Measurements from ENCODE around the gene POP4. TPM values are rescaled to one million over a fixed set of nuclear protein-coding genes. Genes with fewer than 3 reads are reported as not detected.

Gene POP4
- total and polyA plus RNA-seq, 9 of the 15 experiments (the other 6 are each of a cell fraction or from before 2014, with no cell fraction given): 42.1 to 128 (median 99.0) TPM

DNA sequence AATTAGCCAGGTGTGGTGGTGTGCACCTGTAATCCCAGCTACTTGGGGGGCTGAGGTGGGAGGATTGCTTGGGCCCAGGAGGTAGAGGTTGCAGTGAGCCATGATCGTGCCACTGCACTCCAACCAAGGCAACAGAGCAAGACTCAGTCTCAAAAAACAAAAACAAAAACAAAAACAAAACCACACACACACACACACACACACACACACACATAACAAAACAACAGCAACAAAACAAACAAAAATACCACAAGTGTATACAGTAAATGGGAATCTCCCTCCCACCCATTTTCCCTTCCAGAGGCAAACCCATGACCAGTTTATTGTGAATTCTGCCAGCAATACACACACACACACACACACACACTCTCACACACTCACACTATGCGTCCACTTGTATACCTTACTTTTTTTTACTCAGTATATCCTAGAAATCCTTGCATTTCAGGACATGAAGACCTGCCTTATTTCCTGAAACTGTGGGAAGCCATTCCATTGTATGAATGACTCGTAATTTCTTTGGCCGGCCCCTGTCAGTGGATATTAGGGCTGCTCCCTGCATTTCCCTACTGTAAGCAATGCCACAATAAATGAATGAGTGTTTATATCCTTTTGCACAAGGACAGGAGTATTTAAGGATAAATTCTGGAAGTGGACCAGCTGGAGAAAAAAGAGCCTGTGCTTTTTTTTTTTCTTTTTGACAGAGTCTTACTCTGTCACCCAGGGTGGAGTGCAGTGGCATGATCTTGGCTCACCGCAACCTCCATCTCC is 52.3 kb downstream of the POP4 start:
- POLR2A ChIA-PET: no interaction called here
- Histone ChIP-seq H3K9me3 (replicated peaks; ENCODE audit: control insufficient read depth, insufficient read depth, low read depth, low read length) (no peaks in the 10 kb centered on the region), H3K27me3 (ENCODE audit: control insufficient read depth in 2 of 2, insufficient read depth in 2 of 2, low read length in 2 of 2) (no peaks in the 10 kb centered on the region), H3K79me2 (ENCODE audit: control insufficient read depth, insufficient read depth, low read length) (no peaks in the 10 kb centered on the region), H2AFZ (ENCODE audit: low read depth, low read length) (no peak overlapping the region), H3K9ac (ENCODE audit: insufficient read depth in 1 of 2, low read depth in 2 of 2, low read length in 2 of 2) (no peak overlapping the region), H3K4me3 (no peak overlapping the region), H3K27ac (ENCODE audit: extremely low read depth, low read depth, low read length) (no peak overlapping the region), H3K4me1 (replicated peaks in 1 of 2; ENCODE audit: control insufficient read depth in 2 of 2, insufficient read depth in 2 of 2, low read length in 2 of 2) (peaks cover 16 to 29% of the 10 kb centered on the region in 2 experiments), H3K9me1 (ENCODE audit: control insufficient read depth, insufficient read depth, low read length) (no peaks in the 10 kb centered on the region), H3K4me2 (ENCODE audit: insufficient read depth, low read length) (no peak overlapping the region), H4K20me1 (replicated peaks; ENCODE audit: control insufficient read depth, insufficient read depth, low read length) (no peaks in the 10 kb centered on the region), H3K36me3 (ENCODE audit: control insufficient read depth, insufficient read depth, low read length) (no peaks in the 10 kb centered on the region)
- intact Hi-C loops (cut with micrococcal nuclease): no loop called here
- FAIRE-seq: no peak
- no peak for DNase-seq (ENCODE audit: extremely low read depth in 1 of 4, low spot score in 3 of 4)
- ATAC-seq: no peak
- no TSS peak for BruUV-seq (replicated peaks)
- in situ Hi-C loops (cut with MboI): no loop called here
- CTCF ChIA-PET (ENCODE audit: low intra/inter-chr PET ratio): no interaction called here
- 61% methylated on average over 5 of the region's 5 CpGs for WGBS (ENCODE audit: insufficient coverage, low coverage, missing lambda C conversion rate)
- TF ChIP-seq ZNF561 (CRISPR knock-in tag; conservative IDR thresholded peaks at IDR 0.05) (no peak), ZNF354B (CRISPR knock-in tag; IDR thresholded peaks at IDR 0.05) (no peak), CHD1 (IDR thresholded peaks at IDR 0.05; ENCODE audit: low read length) (no peak), HDAC8 (tag; IDR thresholded peaks at IDR 0.05) (no peak), ZC3H11A (IDR thresholded peaks at IDR 0.05; ENCODE audit: low read depth, low read length) (no peak)
- TF ChIP-seq, protein P1, sequence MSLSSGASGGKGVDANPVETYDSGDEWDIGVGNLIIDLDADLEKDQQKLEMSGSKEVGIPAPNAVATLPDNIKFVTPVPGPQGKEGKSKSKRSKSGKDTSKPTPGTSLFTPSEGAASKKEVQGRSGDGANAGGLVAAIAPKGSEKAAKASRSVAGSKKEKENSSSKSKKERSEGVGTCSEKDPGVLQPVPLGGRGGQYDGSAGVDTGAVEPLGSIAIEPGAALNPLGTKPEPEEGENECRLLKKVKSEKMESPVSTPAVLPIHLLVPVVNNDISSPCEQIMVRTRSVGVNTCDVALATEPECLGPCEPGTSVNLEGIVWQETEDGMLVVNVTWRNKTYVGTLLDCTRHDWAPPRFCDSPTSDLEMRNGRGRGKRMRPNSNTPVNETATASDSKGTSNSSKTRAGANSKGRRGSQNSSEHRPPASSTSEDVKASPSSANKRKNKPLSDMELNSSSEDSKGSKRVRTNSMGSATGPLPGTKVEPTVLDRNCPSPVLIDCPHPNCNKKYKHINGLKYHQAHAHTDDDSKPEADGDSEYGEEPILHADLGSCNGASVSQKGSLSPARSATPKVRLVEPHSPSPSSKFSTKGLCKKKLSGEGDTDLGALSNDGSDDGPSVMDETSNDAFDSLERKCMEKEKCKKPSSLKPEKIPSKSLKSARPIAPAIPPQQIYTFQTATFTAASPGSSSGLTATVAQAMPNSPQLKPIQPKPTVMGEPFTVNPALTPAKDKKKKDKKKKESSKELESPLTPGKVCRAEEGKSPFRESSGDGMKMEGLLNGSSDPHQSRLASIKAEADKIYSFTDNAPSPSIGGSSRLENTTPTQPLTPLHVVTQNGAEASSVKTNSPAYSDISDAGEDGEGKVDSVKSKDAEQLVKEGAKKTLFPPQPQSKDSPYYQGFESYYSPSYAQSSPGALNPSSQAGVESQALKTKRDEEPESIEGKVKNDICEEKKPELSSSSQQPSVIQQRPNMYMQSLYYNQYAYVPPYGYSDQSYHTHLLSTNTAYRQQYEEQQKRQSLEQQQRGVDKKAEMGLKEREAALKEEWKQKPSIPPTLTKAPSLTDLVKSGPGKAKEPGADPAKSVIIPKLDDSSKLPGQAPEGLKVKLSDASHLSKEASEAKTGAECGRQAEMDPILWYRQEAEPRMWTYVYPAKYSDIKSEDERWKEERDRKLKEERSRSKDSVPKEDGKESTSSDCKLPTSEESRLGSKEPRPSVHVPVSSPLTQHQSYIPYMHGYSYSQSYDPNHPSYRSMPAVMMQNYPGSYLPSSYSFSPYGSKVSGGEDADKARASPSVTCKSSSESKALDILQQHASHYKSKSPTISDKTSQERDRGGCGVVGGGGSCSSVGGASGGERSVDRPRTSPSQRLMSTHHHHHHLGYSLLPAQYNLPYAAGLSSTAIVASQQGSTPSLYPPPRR (CRISPR knock-in tag; IDR thresholded peaks at IDR 0.05; ENCODE audit: borderline replicate concordance): no peak
- TF ChIP-seq, protein P2, sequence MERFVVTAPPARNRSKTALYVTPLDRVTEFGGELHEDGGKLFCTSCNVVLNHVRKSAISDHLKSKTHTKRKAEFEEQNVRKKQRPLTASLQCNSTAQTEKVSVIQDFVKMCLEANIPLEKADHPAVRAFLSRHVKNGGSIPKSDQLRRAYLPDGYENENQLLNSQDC (CRISPR knock-in tag; IDR thresholded peaks at IDR 0.05): no peak
- TF ChIP-seq, protein P3, sequence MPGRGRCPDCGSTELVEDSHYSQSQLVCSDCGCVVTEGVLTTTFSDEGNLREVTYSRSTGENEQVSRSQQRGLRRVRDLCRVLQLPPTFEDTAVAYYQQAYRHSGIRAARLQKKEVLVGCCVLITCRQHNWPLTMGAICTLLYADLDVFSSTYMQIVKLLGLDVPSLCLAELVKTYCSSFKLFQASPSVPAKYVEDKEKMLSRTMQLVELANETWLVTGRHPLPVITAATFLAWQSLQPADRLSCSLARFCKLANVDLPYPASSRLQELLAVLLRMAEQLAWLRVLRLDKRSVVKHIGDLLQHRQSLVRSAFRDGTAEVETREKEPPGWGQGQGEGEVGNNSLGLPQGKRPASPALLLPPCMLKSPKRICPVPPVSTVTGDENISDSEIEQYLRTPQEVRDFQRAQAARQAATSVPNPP (IDR thresholded peaks at IDR 0.05; ENCODE audit: borderline replicate concordance, insufficient read depth, insufficient read length): no peak
- TF ChIP-seq, protein P4, sequence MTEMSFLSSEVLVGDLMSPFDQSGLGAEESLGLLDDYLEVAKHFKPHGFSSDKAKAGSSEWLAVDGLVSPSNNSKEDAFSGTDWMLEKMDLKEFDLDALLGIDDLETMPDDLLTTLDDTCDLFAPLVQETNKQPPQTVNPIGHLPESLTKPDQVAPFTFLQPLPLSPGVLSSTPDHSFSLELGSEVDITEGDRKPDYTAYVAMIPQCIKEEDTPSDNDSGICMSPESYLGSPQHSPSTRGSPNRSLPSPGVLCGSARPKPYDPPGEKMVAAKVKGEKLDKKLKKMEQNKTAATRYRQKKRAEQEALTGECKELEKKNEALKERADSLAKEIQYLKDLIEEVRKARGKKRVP (CRISPR knock-in tag; IDR thresholded peaks at IDR 0.05): no peak
- TF ChIP-seq, protein P5, sequence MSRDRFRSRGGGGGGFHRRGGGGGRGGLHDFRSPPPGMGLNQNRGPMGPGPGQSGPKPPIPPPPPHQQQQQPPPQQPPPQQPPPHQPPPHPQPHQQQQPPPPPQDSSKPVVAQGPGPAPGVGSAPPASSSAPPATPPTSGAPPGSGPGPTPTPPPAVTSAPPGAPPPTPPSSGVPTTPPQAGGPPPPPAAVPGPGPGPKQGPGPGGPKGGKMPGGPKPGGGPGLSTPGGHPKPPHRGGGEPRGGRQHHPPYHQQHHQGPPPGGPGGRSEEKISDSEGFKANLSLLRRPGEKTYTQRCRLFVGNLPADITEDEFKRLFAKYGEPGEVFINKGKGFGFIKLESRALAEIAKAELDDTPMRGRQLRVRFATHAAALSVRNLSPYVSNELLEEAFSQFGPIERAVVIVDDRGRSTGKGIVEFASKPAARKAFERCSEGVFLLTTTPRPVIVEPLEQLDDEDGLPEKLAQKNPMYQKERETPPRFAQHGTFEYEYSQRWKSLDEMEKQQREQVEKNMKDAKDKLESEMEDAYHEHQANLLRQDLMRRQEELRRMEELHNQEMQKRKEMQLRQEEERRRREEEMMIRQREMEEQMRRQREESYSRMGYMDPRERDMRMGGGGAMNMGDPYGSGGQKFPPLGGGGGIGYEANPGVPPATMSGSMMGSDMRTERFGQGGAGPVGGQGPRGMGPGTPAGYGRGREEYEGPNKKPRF (IDR thresholded peaks at IDR 0.05; ENCODE audit: low read depth, low read length): no peak

All from K562 (cell line).